ENCODE data around the gene PLPP1. TPM values are rescaled to one million over a fixed set of nuclear protein-coding genes. Genes with fewer than 3 reads are reported as not detected.

The PLPP1 gene
- total RNA-seq, 1 donor from 2014 or later, result 56.1 TPM

DNA sequence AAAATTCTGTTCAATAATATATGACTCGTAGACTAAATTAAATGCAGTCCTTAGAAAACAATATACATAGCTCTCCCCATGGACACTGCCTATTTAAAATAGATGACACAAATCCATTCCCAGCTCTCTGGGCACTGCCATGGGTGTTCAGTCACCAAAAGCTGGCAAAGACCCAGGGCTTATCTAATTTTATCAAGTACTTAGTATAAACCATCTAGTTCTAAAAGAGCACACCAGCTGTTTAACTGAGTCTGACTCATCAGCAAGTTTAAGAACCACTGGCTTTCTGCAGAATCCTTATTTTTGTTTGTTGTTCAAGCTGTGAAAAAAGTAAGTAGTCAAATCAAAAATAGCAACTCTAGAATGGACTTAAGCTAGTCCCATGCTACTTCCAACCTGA, 107.6 kb downstream of the PLPP1 start:
- intact Hi-C loops (cut with DNase I), result no loop called here
- peak; percentile 63 for ATAC-seq
- no peak for DNase-seq

DNA sequence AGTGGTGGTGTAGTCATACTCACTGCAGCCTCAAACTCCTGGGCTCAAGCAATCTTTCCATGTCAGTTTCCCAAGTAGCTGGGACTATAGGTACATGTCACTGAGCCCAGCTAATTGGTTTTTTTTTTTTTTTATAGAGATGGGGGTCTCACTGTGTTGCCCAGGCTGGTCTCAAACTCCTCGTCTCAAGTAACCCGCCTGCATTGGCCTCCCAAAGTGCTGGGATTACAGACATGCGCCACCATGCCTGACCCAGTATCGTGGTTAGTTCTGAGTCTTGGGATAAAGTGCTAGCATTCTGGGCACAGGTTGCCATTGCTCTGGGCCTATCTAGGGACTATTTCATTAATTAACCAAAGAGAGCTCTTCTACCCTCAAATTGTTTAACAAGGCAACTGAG, 108.3 kb downstream of the PLPP1 start:
- no peak for DNase-seq
- no peak for ATAC-seq
- no peak overlapping the region for H3K4me3 ChIP-seq
- H3K4me1 ChIP-seq, result no peaks in the 10 kb centered on the region
- H3K27me3 ChIP-seq, result no peaks in the 10 kb centered on the region
- H3K36me3 ChIP-seq, result peaks cover 44% of the 10 kb centered on the region
- TF ChIP-seq, protein P1, sequence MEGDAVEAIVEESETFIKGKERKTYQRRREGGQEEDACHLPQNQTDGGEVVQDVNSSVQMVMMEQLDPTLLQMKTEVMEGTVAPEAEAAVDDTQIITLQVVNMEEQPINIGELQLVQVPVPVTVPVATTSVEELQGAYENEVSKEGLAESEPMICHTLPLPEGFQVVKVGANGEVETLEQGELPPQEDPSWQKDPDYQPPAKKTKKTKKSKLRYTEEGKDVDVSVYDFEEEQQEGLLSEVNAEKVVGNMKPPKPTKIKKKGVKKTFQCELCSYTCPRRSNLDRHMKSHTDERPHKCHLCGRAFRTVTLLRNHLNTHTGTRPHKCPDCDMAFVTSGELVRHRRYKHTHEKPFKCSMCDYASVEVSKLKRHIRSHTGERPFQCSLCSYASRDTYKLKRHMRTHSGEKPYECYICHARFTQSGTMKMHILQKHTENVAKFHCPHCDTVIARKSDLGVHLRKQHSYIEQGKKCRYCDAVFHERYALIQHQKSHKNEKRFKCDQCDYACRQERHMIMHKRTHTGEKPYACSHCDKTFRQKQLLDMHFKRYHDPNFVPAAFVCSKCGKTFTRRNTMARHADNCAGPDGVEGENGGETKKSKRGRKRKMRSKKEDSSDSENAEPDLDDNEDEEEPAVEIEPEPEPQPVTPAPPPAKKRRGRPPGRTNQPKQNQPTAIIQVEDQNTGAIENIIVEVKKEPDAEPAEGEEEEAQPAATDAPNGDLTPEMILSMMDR (IDR thresholded peaks at IDR 0.05), result no peak
- no peak overlapping the region for H3K27ac ChIP-seq
- intact Hi-C loops (cut with DNase I), result no loop called here
- no peaks in the 10 kb centered on the region for H3K9me3 ChIP-seq

More for the DNA sequence above, 107.6 kb downstream of the PLPP1 start:
- no peaks in the 10 kb centered on the region for H3K27me3 ChIP-seq
- peaks cover 44% of the 10 kb centered on the region for H3K36me3 ChIP-seq
- TF ChIP-seq, protein P1 (IDR thresholded peaks at IDR 0.05), result no peak
- H3K4me1 ChIP-seq, result no peaks in the 10 kb centered on the region
- H3K4me3 ChIP-seq, result no peak overlapping the region
- no peak overlapping the region for H3K27ac ChIP-seq
- no peaks in the 10 kb centered on the region for H3K9me3 ChIP-seq

DNA sequence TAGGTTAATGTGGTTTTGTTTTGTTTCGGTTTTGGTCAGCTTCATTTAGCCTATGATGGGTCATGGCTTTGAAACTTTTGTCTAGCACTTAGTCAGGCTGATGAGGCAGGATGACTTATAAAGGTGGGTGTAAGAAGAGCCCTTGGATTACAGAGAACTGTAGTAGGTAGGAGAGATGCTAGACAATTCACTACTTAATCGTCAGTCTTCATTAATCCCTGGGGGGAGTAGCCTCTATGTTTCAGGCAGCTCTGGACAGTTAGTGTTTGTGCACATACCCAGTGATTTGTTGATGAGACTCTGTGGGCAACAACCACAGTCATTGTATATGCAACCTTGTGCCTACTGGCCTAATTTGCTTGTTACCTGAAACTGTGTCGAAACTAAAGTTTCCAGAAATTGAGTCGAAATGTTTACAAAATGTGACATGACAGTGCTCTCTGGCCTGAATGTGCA, 113.7 kb downstream of the PLPP1 start:
- no peaks in the 10 kb centered on the region for H3K27me3 ChIP-seq
- DNase-seq (no peak), ATAC-seq (no peak)
- intact Hi-C loops (cut with DNase I), result no loop called here
- H3K36me3 ChIP-seq, result peaks cover 44% of the 10 kb centered on the region
- no peak overlapping the region for H3K27ac ChIP-seq
- TF ChIP-seq, protein P1 (IDR thresholded peaks at IDR 0.05), result no peak
- H3K4me1 ChIP-seq, result peaks cover 7% of the 10 kb centered on the region
- H3K9me3 ChIP-seq, result no peaks in the 10 kb centered on the region
- no peak overlapping the region for H3K4me3 ChIP-seq

DNA sequence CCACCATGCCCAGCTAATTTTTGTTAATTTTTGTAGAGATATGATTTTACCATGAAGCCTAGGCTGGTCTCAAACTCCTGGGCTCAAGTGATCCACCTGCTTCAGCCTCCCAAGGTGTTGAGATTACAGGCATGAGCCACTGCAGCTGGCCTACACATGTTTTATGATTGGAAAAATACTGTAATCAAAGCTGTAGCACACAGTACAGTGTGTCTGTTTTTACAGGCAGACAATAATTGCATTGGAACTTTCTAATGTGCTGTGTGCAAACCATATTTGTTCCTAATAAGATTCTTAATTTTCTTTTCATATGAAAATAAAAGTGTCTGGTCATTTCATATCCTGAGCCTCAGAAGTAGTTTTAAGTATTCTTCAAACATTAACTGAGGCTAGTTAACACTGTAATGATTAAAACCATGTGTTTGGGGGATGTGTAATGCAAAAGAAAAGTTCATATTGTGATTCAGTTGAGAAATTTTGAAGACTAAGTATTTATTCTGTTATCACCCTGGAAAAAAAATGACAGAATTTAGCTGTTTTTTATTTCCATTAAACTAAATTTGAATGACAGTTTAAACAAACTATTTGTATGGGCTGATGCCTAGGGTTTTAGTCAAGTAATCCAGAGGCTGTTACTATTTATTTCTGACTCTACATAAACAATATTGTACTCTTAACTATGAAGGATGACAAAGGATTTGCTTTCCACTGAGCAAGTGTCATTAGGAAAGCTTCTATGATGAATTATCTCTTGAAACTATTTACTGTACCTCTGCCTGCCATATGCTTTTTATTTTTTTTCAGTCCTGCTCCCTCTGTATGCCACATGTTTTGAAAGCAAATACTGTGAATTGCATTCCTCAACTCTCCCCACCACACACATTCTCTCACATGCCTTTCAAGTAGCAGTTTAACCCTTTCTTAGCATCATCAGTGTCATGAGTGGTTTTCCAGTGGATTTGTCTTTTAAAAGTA, 115.5 kb downstream of the PLPP1 start:
- ATAC-seq (peak; percentile 48), DNase-seq (no peak)
- Histone ChIP-seq H3K27ac (no peak overlapping the region), H3K27me3 (no peaks in the 10 kb centered on the region), H3K9me3 (no peaks in the 10 kb centered on the region), H3K4me3 (no peak overlapping the region), H3K4me1 (peaks cover 7% of the 10 kb centered on the region), H3K36me3 (peaks cover 44% of the 10 kb centered on the region)
- TF ChIP-seq, protein P1 (IDR thresholded peaks at IDR 0.05), result no peak
- intact Hi-C loops (cut with DNase I), result no loop called here

DNA sequence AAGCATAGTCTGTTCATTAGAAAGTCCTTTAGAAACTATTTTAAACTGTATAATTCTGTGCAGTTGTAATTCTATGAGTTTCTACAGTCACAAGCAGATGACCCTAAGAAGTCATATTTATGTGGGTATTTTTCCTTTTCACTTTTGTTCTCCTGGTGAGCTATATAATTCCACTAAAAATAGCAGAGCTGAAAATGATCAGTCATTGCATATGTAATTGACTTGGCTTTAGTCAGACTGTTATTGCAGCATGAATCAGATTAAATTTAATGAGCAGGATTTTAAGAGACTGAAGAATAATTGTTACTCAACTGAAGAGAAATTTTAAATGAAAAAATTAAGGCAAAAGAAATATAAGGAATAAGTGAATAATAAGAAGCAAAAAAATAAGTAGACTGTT, 118.5 kb downstream of the PLPP1 start:
- peaks cover 32% of the 10 kb centered on the region for H3K36me3 ChIP-seq
- TF ChIP-seq, protein P1 (IDR thresholded peaks at IDR 0.05), result no peak
- H3K27ac ChIP-seq, result no peak overlapping the region
- peaks cover 7% of the 10 kb centered on the region for H3K4me1 ChIP-seq
- ATAC-seq (no peak), DNase-seq (no peak)
- H3K4me3 ChIP-seq, result no peak overlapping the region
- no peaks in the 10 kb centered on the region for H3K9me3 ChIP-seq
- H3K27me3 ChIP-seq, result no peaks in the 10 kb centered on the region
- intact Hi-C loops (cut with DNase I), result no loop called here

Data from upper lobe of right lung (tissue), 1 donor.